Activated B cell treated with CpG ODN at 0.5 μM for 24 hours (primary cell): ENCODE data around the gene WDR5. TPM values are rescaled to one million over a fixed set of nuclear protein-coding genes. Genes with fewer than 3 reads are reported as not detected.

Source experiments
- ATAC-seq: fragments of 200-7000 bp; cut with Tn5 transposase; one replicate; pipeline ENCODE4 v1.10.0; 2021; ENCODE audit warnings: low read depth, mild to moderate bottlenecking, moderate library complexity
- CTCF ChIA-PET: fragments of 350-600 bp; sonication (Branson Sonifier 250); formaldehyde crosslinking; loops from one replicate; lab custom pipeline; 2021; ENCODE audit warnings: antibody characterized with exemption; lab: Charles Lee
- POLR2A ChIA-PET: fragments of 350-600 bp; sonication (Branson Sonifier 250); formaldehyde crosslinking; loops from one replicate; lab custom pipeline; 2021; ENCODE audit warnings: antibody characterized with exemption; lab: Charles Lee
- DNase-seq: peaks from one replicate; pipeline ENCODE4 v3.0.0; 2022
- H3K27ac Mint-ChIP-seq: one replicate; pipeline ENCODE4 v1.8.0; 2020; ENCODE audit warnings: mixed read lengths
- H3K27me3 Mint-ChIP-seq: one replicate; pipeline ENCODE4 v1.8.0; 2021; ENCODE audit warnings: mixed read lengths
- H3K36me3 Mint-ChIP-seq: one replicate; pipeline ENCODE4 v1.8.0; 2021; ENCODE audit warnings: low read depth, mixed read lengths
- H3K4me1 Mint-ChIP-seq: one replicate; pipeline ENCODE4 v1.8.0; 2021; ENCODE audit warnings: mixed read lengths
- H3K4me3 Mint-ChIP-seq: one replicate; pipeline ENCODE4 v1.8.0; 2020; ENCODE audit warnings: mild to moderate bottlenecking, mixed read lengths
- H3K9me3 Mint-ChIP-seq: one replicate; pipeline ENCODE4 v1.8.0; 2020; ENCODE audit warnings: mixed read lengths
- CTCF ChIP-seq: fragments of 200-600 bp; IDR thresholded peaks from one replicate; pipeline ENCODE4 v1.8.0; 2022; ENCODE audit warnings: antibody characterized with exemption, mild to moderate bottlenecking
- intact Hi-C: fragments of 100-400 bp; cut with micrococcal nuclease; formaldehyde crosslinking; loops from one replicate; pipeline ENCODE4 v1.15.1; 2024
- total RNA-seq: library from RNA; stranded (reverse); gene quantifications from 2 replicates; pipeline ENCODE4 v1.2.3, GENCODE V29; 2022

Gene WDR5
- total RNA-seq, 1 donor from 2014 or later, result 22.4 TPM

GRCh38 chr9:134127065-134127580 lies 8.8 kb upstream of the WDR5 start:
- CTCF ChIA-PET, result no interaction called here
- H3K27ac Mint-ChIP-seq, result no peak overlapping the region
- TF ChIP-seq CTCF, result no peak
- H3K9me3 Mint-ChIP-seq, result no peaks in the 10 kb centered on the region
- ATAC-seq (no peak), DNase-seq (no peak)
- peaks cover 18% of the 10 kb centered on the region for H3K4me1 Mint-ChIP-seq
- POLR2A ChIA-PET, result no interaction called here
- H3K27me3 Mint-ChIP-seq, result peaks cover 2% of the 10 kb centered on the region
- H3K36me3 Mint-ChIP-seq, result no peaks in the 10 kb centered on the region
- H3K4me3 Mint-ChIP-seq, result no peak overlapping the region
- intact Hi-C loops, result no loop called here

DNA sequence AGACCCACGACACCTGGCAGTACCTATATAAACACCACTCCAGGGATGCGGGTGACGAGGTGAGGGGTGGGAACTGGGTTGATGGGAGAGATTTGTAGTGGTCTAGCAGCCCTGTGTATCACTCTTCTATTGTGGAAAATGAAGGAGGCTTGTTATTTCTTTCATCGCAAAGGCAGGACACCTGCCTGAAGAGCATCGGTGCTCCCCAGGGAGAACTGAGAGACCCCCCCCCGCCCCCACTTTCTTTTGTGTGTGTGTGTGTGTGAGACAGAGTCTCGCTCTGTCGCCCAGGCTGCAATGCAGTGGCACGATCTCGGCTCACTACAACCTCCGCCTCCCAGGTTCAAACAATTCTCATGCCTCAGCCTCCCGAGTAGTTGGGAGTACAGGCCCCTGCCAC lies 8.3 kb upstream of the WDR5 start:
- Mint-ChIP-seq H3K4me1 (peaks cover 18% of the 10 kb centered on the region), H3K27me3 (peaks cover 2% of the 10 kb centered on the region), H3K27ac (no peak overlapping the region), H3K9me3 (no peaks in the 10 kb centered on the region), H3K4me3 (no peak overlapping the region), H3K36me3 (no peaks in the 10 kb centered on the region)
- DNase-seq, result no peak
- ChIA-PET CTCF (no interaction called here), POLR2A (no interaction called here)
- no peak for ATAC-seq
- intact Hi-C loops, result no loop called here
- TF ChIP-seq CTCF, result no peak

DNA sequence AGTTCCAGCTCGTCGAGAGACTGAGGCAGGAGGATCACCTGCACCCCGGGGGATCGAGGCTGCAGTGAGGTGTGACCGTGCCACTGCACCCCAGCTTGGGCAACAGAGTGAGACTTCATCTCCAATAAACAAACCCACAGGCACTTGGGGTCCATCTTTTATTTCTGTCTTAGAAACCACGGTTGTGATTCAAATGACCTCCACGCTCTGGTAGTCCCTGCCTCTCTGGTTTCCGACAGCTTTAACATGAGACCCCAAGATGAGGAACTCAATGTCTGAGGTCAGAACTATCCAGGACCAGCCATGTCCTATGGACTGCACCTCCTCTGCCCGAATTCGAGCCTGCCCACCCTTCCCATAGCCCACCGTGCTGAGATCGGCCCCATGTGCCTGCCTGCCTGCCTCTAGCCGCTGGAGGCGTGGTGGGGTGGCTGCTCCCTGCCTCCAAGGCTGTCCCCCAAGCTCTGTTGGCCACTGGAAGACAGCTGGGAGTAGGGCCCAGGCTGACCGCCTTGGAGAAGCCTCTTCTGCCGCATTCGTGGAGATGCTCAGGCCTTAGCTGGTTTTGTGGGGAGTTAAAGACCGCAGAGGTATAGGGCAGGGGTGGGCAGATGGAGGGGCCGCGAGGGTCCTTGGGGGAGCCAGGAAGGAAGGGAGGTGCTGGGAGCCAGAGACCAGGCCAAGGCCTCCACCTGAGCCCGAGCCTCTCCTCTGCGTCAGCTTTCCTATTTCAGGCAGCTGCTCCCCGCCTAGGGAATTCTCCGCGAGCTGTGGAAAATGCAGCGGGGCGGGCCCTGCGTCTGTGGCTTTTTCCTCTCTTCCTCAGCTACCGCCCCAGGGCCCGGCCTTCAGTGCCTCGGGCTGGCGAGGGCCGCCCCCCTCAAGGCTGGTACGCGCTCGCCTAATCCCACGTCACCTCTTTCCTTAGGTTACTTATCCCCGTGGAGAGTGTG lies 6.9 kb upstream of the WDR5 start:
- Mint-ChIP-seq H3K27me3 (peaks cover 2% of the 10 kb centered on the region), H3K9me3 (no peaks in the 10 kb centered on the region), H3K27ac (no peak overlapping the region), H3K4me1 (peaks cover 18% of the 10 kb centered on the region), H3K36me3 (no peaks in the 10 kb centered on the region), H3K4me3 (no peak overlapping the region)
- ChIA-PET POLR2A (interaction anchor here (0.7 kb wide), 1 partner anchor 34 kb away, joined by 3 read pairs; no protein-coding TSS in a partner anchor), CTCF (no interaction called here)
- TF ChIP-seq CTCF, result no peak
- ATAC-seq (no peak), DNase-seq (no peak)
- intact Hi-C loops, result no loop called here

- H3K4me1 Mint-ChIP-seq, result peaks cover 27% of the 10 kb centered on the region
- no peak overlapping the region for H3K4me3 Mint-ChIP-seq
- CTCF ChIA-PET, result no interaction called here
- H3K9me3 Mint-ChIP-seq, result no peaks in the 10 kb centered on the region
- intact Hi-C loops, result loop anchor here (10.0 kb wide), 1 partner anchor 756 kb away; the partner anchor contains the start of genes STKLD1 and SURF4
- H3K27ac Mint-ChIP-seq, result no peak overlapping the region
- no peak for TF ChIP-seq CTCF
- peaks cover 2% of the 10 kb centered on the region for H3K27me3 Mint-ChIP-seq
- H3K36me3 Mint-ChIP-seq, result no peaks in the 10 kb centered on the region
- POLR2A ChIA-PET, result no interaction called here
- ATAC-seq (no peak), DNase-seq (no peak)
These were observed 5.1 kb upstream of the WDR5 start for GRCh38 chr9:134130503-134131375.
